Stomach (tissue), 9 donors: ENCODE data around the gene BNC2. TPM values are rescaled to one million over a fixed set of nuclear protein-coding genes. Genes with fewer than 3 reads are reported as not detected.

ENCODE experiments used
- DNase-seq, 2 donors: peaks; one replicate each; pipeline versions ENCODE4 v3.0.0 to v3.0.0-alpha.2; 2013 to 2019
- H3K27ac ChIP-seq, 5 donors: fragments of 200-600 bp in 4 of 5; sonication (generic) in 4 of 5; one replicate each; pipeline ENCODE4 v1.5.1; 2013 to 2019; ENCODE audit warnings: mild to moderate bottlenecking in 1 of 5, moderate library complexity in 1 of 5
- H3K27me3 ChIP-seq, 3 donors: fragments of 200-600 bp; sonication (generic); one replicate each; pipeline ENCODE4 v1.5.1; 2017 to 2019; ENCODE audit warnings: mixed run types in 1 of 3
- H3K36me3 ChIP-seq, 4 donors: fragments of 200-600 bp; sonication (generic); 1 replicate in 3 of 4; 2 replicates in 1 of 4; pipeline ENCODE4 v1.5.1; 2016 to 2019
- H3K4me1 ChIP-seq, 4 donors: fragments of 200-600 bp; sonication (generic); one replicate each; pipeline ENCODE4 v1.5.1; 2016 to 2019
- H3K4me3 ChIP-seq, 4 donors: fragments of 200-600 bp; sonication (generic) in 3 of 4; one replicate each; pipeline ENCODE4 v1.5.1; 2016 to 2019; ENCODE audit warnings: mild to moderate bottlenecking in 1 of 4
- H3K9me3 ChIP-seq, 4 donors: fragments of 200-600 bp; sonication (generic); one replicate each; pipeline ENCODE4 v1.5.1; 2016 to 2019
- CTCF ChIP-seq, 7 experiments: fragments of 450-650 bp in 4 of 7; fragments of 200-600 bp in 3 of 7; sonication (generic) in 3 of 7; IDR thresholded peaks; one replicate each; pipeline ENCODE4 v1.5.1; 2016 to 2019; ENCODE audit warnings: antibody characterized with exemption in 7 of 7, control low read depth in 2 of 7, mild to moderate bottlenecking in 1 of 7
- EP300 ChIP-seq: sonication (generic); formaldehyde crosslinking; IDR thresholded peaks from one replicate; pipeline ENCODE4 v1.6.1; 2017; ENCODE audit warnings: antibody characterized with exemption
- POLR2A ChIP-seq, 4 donors: fragments of 450-650 bp; IDR thresholded peaks; one replicate each; pipeline ENCODE4 v1.6.1; 2016; ENCODE audit warnings: antibody characterized with exemption in 4 of 4, control low read depth in 2 of 4, mild to moderate bottlenecking in 1 of 4, moderate library complexity in 1 of 4
- POLR2AphosphoS5 ChIP-seq, 3 donors: sonication (generic); formaldehyde crosslinking; IDR thresholded peaks; one replicate each; pipeline ENCODE4 v1.6.1; 2016; ENCODE audit warnings: antibody characterized with exemption in 3 of 3
- WGBS, 5 donors: extraction: QIAGEN DNeasy Blood & Tissue Kit in 3 of 5; methylation state at CpG; one replicate each; pipeline versions ENCODE4 v1.1.5 to v1.1.7; 2013 to 2018; 5-methylcytosine and 5-hydroxymethylcytosine counted together
- intact Hi-C: fragments of 100-400 bp; cut with DNase I; formaldehyde crosslinking; loops from one replicate; pipeline ENCODE4 v1.15.1; 2023; ENCODE audit warnings: low total_unique reads
- polyA plus RNA-seq, 3 donors: library from polyadenylated mRNA; stranded (reverse); fragments of 200-250 nt; gene quantifications; one replicate each; pipeline ENCODE4 v1.2.3, GENCODE V29; 2013
- total RNA-seq, 5 donors: library from RNA; depleted of rRNA; stranded (reverse); fragments of >200 nt; gene quantifications; one replicate each; pipeline versions ENCODE4 v1.1.0 to v1.2.3, GENCODE V29; 2014 to 2016
- donor health status: healthy with polysubstance abuse.
- donor health status: Bipolar disorder and iron deficiency.
- donor health status: healthy.

The BNC2 gene
- total and polyA plus RNA-seq, 8 donors: 1.1 to 60.7 (median 7.6) TPM

- Histone ChIP-seq H3K36me3 (no peaks in the 10 kb centered on the region), H3K4me1 (peaks cover 0 to 6% (median 0%) of the 10 kb centered on the region in 4 donors), H3K4me3 (no peak overlapping the region), H3K27ac (no peak overlapping the region), H3K27me3 (no peaks in the 10 kb centered on the region), H3K9me3 (no peaks in the 10 kb centered on the region)
- DNase-seq: no peak
- intact Hi-C loops: no loop called here
- 75 to 90% (median 80%) methylated on average over 4 of the region's 4 CpGs for WGBS, 5 donors
- TF ChIP-seq POLR2A (IDR thresholded peaks at IDR 0.05) (no peak), EP300 (no peak), POLR2AphosphoS5 (IDR thresholded peaks at IDR 0.05) (no peak), CTCF (IDR thresholded peaks at IDR 0.05) (no peak)
Observed at GRCh38 chr9:16773116-16773515, 97.4 kb downstream of the BNC2 start.

- TF ChIP-seq CTCF (IDR thresholded peaks at IDR 0.05) (no peak), POLR2AphosphoS5 (IDR thresholded peaks at IDR 0.05) (no peak), POLR2A (IDR thresholded peaks at IDR 0.05) (no peak)
- intact Hi-C loops: no loop called here
Observed at GRCh38 chr9:16771356-16771755, 99.1 kb downstream of the BNC2 start.

GRCh38 chr9:16769291-16769690 is 101.2 kb downstream of the BNC2 start:
- intact Hi-C loops: no loop called here
- no peak for DNase-seq
- Histone ChIP-seq H3K4me3 (no peak overlapping the region), H3K36me3 (no peaks in the 10 kb centered on the region), H3K27ac (no peak overlapping the region), H3K9me3 (no peaks in the 10 kb centered on the region), H3K27me3 (no peaks in the 10 kb centered on the region), H3K4me1 (peaks cover 0 to 6% (median 0%) of the 10 kb centered on the region in 4 donors)
- WGBS, 5 donors: 61 to 84% (median 68%) methylated on average over 5 of the region's 5 CpGs
- TF ChIP-seq CTCF (IDR thresholded peaks at IDR 0.05) (no peak), POLR2A (IDR thresholded peaks at IDR 0.05) (no peak), EP300 (no peak), POLR2AphosphoS5 (IDR thresholded peaks at IDR 0.05) (no peak)

More at GRCh38 chr9:16771356-16771755, 99.1 kb downstream of the BNC2 start:
- Histone ChIP-seq H3K36me3 (no peaks in the 10 kb centered on the region), H3K9me3 (no peaks in the 10 kb centered on the region), H3K27ac (no peak overlapping the region), H3K4me1 (peaks cover 0 to 6% (median 0%) of the 10 kb centered on the region in 4 donors), H3K4me3 (no peak overlapping the region), H3K27me3 (no peaks in the 10 kb centered on the region)
- DNase-seq: no peak
- 24 to 51% (median 42%) methylated on average over 1 of the region's 1 CpG for WGBS, 5 donors

DNA sequence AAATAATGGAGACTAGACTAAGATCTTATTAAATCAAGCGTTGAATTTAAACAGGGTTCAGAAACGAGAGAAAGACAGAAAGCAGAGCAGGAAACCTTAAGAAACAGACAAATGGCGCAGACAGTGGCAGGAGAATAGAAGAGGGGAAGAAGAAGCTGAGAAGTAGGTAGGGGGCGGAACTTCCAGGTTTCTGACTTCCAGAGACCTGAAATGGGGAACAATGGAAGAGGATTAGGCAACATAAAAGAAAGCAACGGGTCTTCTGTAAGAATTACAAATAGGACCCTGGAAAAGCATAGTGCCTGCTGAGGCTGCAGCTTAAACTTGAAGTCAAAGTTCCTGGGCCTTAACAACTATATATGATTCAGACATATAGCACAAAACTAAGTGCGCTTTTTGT is 101.7 kb downstream of the BNC2 start:
- intact Hi-C loops: no loop called here
- H3K27ac ChIP-seq: no peak overlapping the region
- no peaks in the 10 kb centered on the region for H3K9me3 ChIP-seq
- no peaks in the 10 kb centered on the region for H3K27me3 ChIP-seq
- no peaks in the 10 kb centered on the region for H3K36me3 ChIP-seq
- peaks cover 0 to 6% (median 0%) of the 10 kb centered on the region in 4 donors for H3K4me1 ChIP-seq
- no peak overlapping the region for H3K4me3 ChIP-seq
- WGBS, 5 donors: 76 to 83% (median 78%) methylated on average over 6 of the region's 6 CpGs
- TF ChIP-seq POLR2A (IDR thresholded peaks at IDR 0.05) (no peak), CTCF (IDR thresholded peaks at IDR 0.05) (no peak), POLR2AphosphoS5 (IDR thresholded peaks at IDR 0.05) (no peak), EP300 (no peak)
- no peak for DNase-seq
